KMS-11 (cell line): ENCODE results near the gene NDC80.

ENCODE experiments used
- H2AFZ ChIP-seq: fragments of 200-600 bp; sonication (generic); 2 replicates; pipeline ENCODE4 v1.6.1; 2016; ENCODE audit warnings: antibody characterized with exemption, mixed run types, low read depth
- H3K27ac ChIP-seq: fragments of 200-600 bp; sonication (generic); 2 replicates; pipeline ENCODE4 v1.6.1; 2016; ENCODE audit warnings: mild to moderate bottlenecking, mixed run types
- H3K27me3 ChIP-seq: fragments of 200-600 bp; sonication (generic); 2 replicates; pipeline ENCODE4 v1.6.1; 2017; ENCODE audit warnings: mild to moderate bottlenecking, low read depth, mixed run types, moderate library complexity; ENCODE audit not compliant: insufficient read depth
- H3K36me3 ChIP-seq: fragments of 200-600 bp; sonication (generic); 2 replicates; pipeline ENCODE4 v1.6.1; 2017; ENCODE audit warnings: mild to moderate bottlenecking, mixed run types; ENCODE audit not compliant: insufficient read depth
- H3K4me1 ChIP-seq: fragments of 200-600 bp; sonication (generic); 2 replicates; pipeline ENCODE4 v1.6.1; 2016; ENCODE audit warnings: mild to moderate bottlenecking, low read depth, mixed run types; ENCODE audit not compliant: poor library complexity, severe bottlenecking
- H3K4me2 ChIP-seq: fragments of 200-600 bp; sonication (generic); 2 replicates; pipeline ENCODE4 v1.7.0; 2016; ENCODE audit warnings: mild to moderate bottlenecking, mixed run types
- H3K4me3 ChIP-seq: fragments of 200-600 bp; sonication (generic); IDR thresholded peaks from 2 replicates; pipeline ENCODE4 v1.6.1; 2017; ENCODE audit warnings: low read depth, low read length, mixed read lengths; ENCODE audit not compliant: insufficient read depth
- H3K79me2 ChIP-seq: fragments of 200-600 bp; sonication (generic); 2 replicates; pipeline ENCODE4 v1.6.1; 2016; ENCODE audit warnings: low read depth, mixed run types; ENCODE audit not compliant: insufficient read depth
- H3K9ac ChIP-seq: fragments of 200-600 bp; sonication (generic); 2 replicates; pipeline ENCODE4 v1.6.1; 2016; ENCODE audit warnings: mild to moderate bottlenecking, mixed run types
- H4K20me1 ChIP-seq: fragments of 200-600 bp; sonication (generic); 2 replicates; pipeline ENCODE4 v1.6.1; 2016; ENCODE audit warnings: mild to moderate bottlenecking, mixed run types; ENCODE audit not compliant: insufficient read depth
- CTCF ChIP-seq: fragments of 200-600 bp; sonication (generic); conservative IDR thresholded peaks from 2 replicates; pipeline ENCODE4 v1.6.1; 2017; ENCODE audit warnings: low read depth, mild to moderate bottlenecking, antibody characterized with exemption, low read length, moderate library complexity, mixed read lengths

Gene NDC80

GRCh38 chr18:2573408-2573807 lies 2.1 kb downstream of the NDC80 start:
- H3K79me2 ChIP-seq, result peaks cover 57% of the 10 kb centered on the region
- H3K36me3 ChIP-seq, result no peaks in the 10 kb centered on the region
- H3K4me1 ChIP-seq, result peaks cover 32% of the 10 kb centered on the region
- H3K9ac ChIP-seq, result no peak overlapping the region; the same call in 1 of the 2 replicates
- no peaks in the 10 kb centered on the region for H4K20me1 ChIP-seq
- no peak for TF ChIP-seq CTCF
- H3K4me3 ChIP-seq, result no peak overlapping the region
- H3K27ac ChIP-seq, result no peak overlapping the region
- H3K27me3 ChIP-seq, result no peaks in the 10 kb centered on the region
- no peak overlapping the region for H2AFZ ChIP-seq
- H3K4me2 ChIP-seq, result peak overlapping the region; percentile 99

GRCh38 chr18:2587788-2588187 lies 16.4 kb downstream of the NDC80 start:
- no peak overlapping the region for H3K27ac ChIP-seq
- no peak overlapping the region for H3K9ac ChIP-seq
- TF ChIP-seq CTCF, result no peak
- no peaks in the 10 kb centered on the region for H4K20me1 ChIP-seq
- H3K79me2 ChIP-seq, result no peaks in the 10 kb centered on the region
- no peaks in the 10 kb centered on the region for H3K27me3 ChIP-seq
- H3K4me1 ChIP-seq, result peaks cover 9% of the 10 kb centered on the region
- H3K4me2 ChIP-seq, result no peak overlapping the region
- H3K36me3 ChIP-seq, result peaks cover 11% of the 10 kb centered on the region; the same call in 1 of the 2 replicates
- no peak overlapping the region for H2AFZ ChIP-seq
- no peak overlapping the region for H3K4me3 ChIP-seq

DNA sequence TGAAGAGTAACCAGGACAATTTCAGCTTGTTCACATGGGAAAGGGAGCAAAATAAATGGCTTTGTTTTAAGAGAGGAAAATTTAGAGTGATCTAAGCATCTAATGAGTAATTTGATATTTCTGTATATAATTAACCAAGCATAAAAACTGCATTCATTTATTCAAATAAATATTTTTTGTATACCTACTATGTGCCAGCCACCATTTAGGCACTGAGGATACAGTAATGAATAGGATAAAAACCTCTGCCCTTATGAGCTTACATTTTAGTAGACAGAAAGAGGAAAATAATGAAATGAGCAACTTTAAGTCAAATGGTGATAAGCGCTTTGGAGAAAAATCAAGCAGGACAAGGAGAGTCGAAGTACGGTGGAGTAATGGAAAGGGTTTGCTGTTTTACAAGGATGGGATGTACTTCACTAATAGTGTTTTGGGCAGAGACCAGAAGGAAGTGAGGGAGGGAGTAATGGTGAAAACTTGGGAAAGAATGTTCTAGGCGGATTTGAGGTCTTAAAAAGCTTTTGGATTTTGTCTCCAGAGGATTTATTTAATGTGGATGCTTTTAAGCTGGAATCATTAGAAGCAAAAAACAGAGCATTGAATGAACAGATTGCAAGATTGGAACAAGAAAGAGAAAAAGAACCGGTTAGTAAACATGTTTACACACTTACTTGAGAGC lies 17.4 kb downstream of the NDC80 start:
- TF ChIP-seq CTCF, result no peak
- peaks cover 11% of the 10 kb centered on the region; the same call in 1 of the 2 replicates for H3K36me3 ChIP-seq
- no peaks in the 10 kb centered on the region for H3K79me2 ChIP-seq
- H4K20me1 ChIP-seq, result no peaks in the 10 kb centered on the region
- peaks cover 9% of the 10 kb centered on the region for H3K4me1 ChIP-seq
- no peak overlapping the region for H2AFZ ChIP-seq
- H3K4me3 ChIP-seq, result no peak overlapping the region
- no peak overlapping the region for H3K4me2 ChIP-seq
- no peak overlapping the region for H3K9ac ChIP-seq
- no peak overlapping the region for H3K27ac ChIP-seq
- H3K27me3 ChIP-seq, result no peaks in the 10 kb centered on the region

DNA sequence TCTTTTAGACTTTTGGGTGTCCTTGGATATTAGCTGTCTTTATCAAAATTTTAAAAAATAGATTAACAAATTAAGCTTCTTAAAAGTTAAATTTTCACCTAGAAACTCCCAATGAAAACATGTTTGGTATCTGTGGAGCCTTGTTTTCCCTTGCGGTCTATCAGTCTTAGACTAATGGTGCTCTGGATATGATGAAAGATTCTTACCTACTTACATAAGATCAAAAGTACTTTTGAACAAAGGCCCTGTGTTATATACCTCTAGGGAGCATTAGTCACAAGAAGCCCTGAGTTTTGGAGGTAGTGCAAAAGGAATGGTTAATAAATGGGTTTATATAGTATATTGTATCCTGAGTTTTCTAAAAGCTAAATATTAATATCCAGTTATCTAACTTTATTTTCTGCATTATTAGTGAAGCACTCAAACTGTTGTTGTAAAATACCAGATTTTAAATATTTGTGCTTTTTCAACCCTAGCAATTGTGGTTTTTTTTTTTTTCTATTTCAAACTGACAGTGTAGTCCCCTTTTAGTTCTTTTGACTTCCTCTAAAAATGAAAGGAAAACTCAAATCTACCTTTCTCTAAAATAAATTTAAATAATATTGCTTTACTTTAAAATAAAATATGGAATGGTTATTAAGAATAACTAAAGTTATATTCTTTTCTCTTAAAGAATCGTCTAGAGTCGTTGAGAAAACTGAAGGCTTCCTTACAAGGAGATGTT lies 18.1 kb downstream of the NDC80 start:
- no peak overlapping the region for H2AFZ ChIP-seq
- H3K79me2 ChIP-seq, result no peaks in the 10 kb centered on the region
- no peak overlapping the region for H3K9ac ChIP-seq
- H3K27me3 ChIP-seq, result no peaks in the 10 kb centered on the region
- H3K36me3 ChIP-seq, result peaks cover 11% of the 10 kb centered on the region; the same call in 1 of the 2 replicates
- no peak for TF ChIP-seq CTCF
- peaks cover 9% of the 10 kb centered on the region for H3K4me1 ChIP-seq
- H4K20me1 ChIP-seq, result no peaks in the 10 kb centered on the region
- no peak overlapping the region for H3K4me2 ChIP-seq
- no peak overlapping the region for H3K4me3 ChIP-seq
- H3K27ac ChIP-seq, result no peak overlapping the region
